HG03520 (cell line): ENCODE measurements around the gene CLASP1.
"Not testable (repeated sequence)": the region's sequence is repeated elsewhere in the genome, so short reads cannot be mapped to it uniquely, and the experiment has no call there.

Experiments used
- ATAC-seq: cut with Tn5 transposase; IDR thresholded peaks from one replicate; pipeline ENCODE4 v1.9.1; 2021; ENCODE audit warnings: mild to moderate bottlenecking, moderate library complexity; ENCODE audit not compliant: unreplicated experiment

CLASP1 gene

DNA sequence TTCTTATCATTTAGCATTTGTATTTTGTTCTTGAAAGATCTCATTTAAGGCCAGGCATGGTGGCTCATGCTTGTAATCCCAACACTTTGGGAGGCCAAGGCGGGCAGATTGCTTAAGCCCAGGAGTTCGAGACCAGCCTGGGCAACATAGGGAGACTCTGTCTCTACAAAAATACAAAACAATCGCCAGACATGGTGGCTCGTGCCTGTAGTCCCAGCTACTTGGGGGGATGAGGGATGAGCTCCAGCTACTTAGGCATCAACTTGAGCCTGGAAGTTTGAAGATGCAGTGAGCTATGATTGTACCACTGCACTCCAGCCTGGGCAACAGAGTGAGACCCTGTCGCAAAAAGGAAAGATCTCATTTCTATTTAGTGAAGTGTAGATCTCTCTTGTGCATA lies 351.4 kb downstream of the CLASP1 start:
- not testable (repeated sequence) for ATAC-seq

GRCh38 chr2:121297217-121297830 lies 351.9 kb downstream of the CLASP1 start:
- ATAC-seq, result peak; percentile 55

DNA sequence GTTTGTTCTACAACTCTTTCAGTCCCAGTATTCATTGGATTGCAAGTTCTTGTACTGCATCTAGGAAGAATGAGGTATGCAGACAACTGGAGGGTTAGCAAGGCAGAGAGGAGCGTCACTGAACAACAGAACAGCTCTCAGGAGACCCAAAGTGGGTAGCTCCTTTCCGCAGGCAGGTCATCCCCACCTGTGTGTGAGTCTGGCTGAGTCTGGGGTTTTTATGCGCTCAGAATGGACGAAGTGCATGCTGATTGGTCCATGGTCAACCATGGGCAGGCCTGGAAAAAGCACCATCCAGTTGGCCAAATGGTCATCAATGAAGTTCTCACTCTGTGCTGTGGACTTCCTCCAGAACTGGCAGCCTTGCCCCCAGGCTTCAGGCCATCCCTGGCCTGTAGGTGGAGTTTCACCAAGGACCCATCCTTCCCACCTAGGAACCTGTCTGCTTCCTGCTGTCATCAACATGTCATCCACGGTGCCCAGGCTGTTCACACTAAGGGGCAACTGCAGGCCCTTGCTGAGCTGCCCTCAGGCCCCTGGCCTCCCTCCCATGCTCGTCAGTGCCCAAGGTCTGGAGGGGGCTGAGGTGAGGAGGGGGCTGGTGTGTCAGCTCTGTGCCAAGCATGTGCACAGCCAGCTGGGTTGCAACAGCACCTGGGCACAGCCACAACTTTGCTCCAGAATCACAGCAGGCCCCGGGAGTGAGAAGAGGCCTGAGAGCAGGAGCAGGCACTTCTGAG lies 353.2 kb downstream of the CLASP1 start:
- ATAC-seq, result no peak

- no peak for ATAC-seq
Measured at GRCh38 chr2:121294881-121295840, 354.1 kb downstream of the CLASP1 start.

DNA sequence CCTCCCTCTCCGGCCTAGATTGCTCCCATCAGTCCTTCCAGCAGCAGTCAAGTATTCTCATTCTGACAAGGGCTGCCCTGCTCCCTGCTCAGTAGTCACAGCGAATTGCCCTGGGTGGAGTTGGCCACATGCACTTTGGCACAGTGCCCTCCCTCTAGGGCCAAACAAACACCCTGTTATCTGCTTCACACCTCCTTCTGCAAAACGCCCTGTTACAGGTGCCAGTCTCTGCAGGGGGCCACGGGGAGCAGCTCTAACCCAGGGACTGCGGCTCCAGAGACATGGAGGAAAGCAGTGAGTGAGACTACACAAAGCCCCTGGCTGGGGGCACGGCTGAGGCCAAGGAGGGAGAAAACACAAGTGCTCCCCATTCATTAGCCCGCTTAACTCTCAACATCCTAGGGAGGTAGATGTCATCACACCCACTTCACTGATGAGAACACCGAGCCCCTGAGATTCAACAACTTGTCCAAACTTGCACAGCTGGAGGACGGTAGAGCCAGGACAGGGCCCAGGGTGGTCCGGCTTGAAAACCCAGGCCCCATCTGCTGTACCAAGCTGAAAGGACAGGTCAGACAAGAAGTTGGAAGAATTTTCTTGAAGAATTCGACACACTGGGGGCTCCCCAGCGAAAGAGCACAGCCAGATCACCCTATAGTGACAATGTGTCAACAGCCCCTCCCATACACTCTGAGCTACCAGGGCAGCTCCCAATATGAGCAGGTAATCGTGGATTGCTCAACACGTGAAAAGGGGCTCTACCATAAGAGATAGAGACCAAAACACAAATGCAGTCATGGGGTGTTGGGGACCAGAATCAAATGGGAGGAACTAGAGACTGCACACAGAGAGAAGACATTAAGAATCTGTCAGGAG lies 355.6 kb downstream of the CLASP1 start:
- no peak for ATAC-seq

DNA sequence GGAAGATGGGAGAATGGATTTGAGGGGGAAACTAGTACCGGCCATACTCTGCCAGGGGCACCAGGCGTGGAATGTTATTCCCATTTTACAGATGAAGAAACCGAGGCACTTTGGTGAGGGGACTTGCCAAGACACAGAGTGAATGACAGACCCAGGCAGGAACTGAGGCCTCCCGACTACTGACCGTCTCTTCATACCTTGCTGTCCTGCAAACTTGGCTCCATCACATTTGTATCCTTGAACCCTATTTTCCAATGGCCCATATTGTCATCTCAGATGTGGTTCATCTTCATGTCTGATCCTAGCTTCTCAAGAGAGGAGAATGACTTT lies 358.0 kb downstream of the CLASP1 start:
- ATAC-seq, result no peak

DNA sequence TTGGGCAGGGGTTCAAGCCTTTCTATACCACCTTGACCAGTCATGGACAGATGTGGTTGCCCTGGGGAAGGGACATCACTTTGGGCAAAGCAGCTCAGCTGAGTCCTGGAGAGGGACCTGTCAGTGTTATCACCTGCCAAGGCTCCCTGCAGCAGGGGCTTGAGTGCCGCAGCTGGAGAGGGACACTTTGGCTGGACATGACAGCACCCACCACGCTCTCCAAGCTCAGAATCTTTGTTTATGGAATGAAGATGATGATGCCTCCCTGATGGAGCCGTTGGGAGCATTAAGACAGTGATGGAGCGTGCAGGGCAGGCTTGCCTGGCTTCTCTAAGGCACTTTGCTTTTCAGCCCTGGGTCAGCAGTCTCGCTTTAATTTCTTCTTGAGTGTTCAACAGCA lies 360.0 kb downstream of the CLASP1 start:
- ATAC-seq, result no peak

- no peak for ATAC-seq
Measured at GRCh38 chr2:121288454-121289231, 360.6 kb downstream of the CLASP1 start.

DNA sequence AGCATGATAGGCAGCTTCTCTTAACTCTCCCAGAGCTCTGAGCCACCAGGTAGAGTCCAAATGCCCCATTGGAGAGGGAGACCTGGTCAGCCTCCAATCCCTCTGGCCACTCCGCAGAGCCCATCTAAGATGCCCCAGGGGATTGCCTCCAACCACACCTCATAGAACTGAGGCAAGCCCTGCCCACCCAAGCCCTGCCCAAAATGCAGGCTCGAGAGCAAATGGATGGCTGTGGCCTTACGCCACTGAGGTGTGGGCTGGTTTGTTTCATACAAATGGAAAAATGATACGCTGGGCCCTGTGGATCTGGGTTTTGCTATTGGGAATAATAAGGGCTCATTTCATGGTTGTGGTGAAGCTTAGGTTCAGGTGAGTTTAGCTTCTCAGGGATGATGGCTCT lies 361.3 kb downstream of the CLASP1 start:
- ATAC-seq, result no peak
